ENCODE data around the gene APP.

DNA sequence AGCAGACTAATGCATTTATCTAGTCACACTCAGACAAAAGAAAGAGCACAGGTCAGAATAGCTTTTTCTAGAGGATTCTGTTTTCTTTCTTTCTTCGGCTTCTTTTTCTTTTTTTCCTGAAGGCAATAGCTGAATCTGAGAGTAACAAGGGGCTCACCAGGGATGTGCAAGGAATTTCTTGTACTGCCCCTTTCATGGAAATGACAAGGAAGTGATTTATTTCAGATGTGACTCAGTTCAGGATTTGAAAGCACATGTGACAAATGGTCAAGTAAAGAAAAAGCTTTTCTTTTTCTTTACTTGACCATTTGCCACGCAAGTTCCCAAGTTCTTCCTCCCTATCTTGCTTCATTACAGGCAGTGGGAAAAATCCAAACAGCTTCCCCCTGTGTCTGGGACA, 233.8 kb downstream of the APP start:
- TF ChIP-seq CTCF (IDR thresholded peaks at IDR 0.05) (no peak), POLR2A (IDR thresholded peaks at IDR 0.05) (no peak), EP300 (IDR thresholded peaks at IDR 0.05) (no peak)
